GM21526 (cell line): ENCODE data around the gene GATA5.

Experiments
- ATAC-seq: cut with Tn5 transposase; IDR thresholded peaks from one replicate; pipeline ENCODE4 v1.9.1; 2021; ENCODE audit warnings: moderate library complexity; ENCODE audit not compliant: unreplicated experiment, low FRiP score

The GATA5 gene

GRCh38 chr20:62475027-62475771 is 596 bp downstream of the GATA5 start:
- ATAC-seq = no peak

- no peak for ATAC-seq
Observed at GRCh38 chr20:62474604-62475026, 1.2 kb downstream of the GATA5 start.

GRCh38 chr20:62473717-62474603 is 1.8 kb downstream of the GATA5 start:
- no peak for ATAC-seq

- ATAC-seq = no peak
Observed at GRCh38 chr20:62472941-62473585, 2.7 kb downstream of the GATA5 start.

GRCh38 chr20:62472138-62472940 is 3.5 kb downstream of the GATA5 start:
- ATAC-seq = no peak

- no peak for ATAC-seq
Observed at GRCh38 chr20:62470459-62470858, 5.3 kb downstream of the GATA5 start.

GRCh38 chr20:62470001-62470400 is 5.8 kb downstream of the GATA5 start:
- no peak for ATAC-seq

GRCh38 chr20:62469352-62469751 is 6.4 kb downstream of the GATA5 start:
- ATAC-seq = no peak

- no peak for ATAC-seq
Observed at GRCh38 chr20:62466806-62467537, 8.8 kb downstream of the GATA5 start.

- no peak for ATAC-seq
Observed at GRCh38 chr20:62466072-62466760, 9.6 kb downstream of the GATA5 start.

- no peak for ATAC-seq
Observed at GRCh38 chr20:62464990-62465389, 10.8 kb downstream of the GATA5 start.

GRCh38 chr20:62464425-62464770 is 11.4 kb downstream of the GATA5 start:
- no peak for ATAC-seq

- ATAC-seq = no peak
Observed at GRCh38 chr20:62463651-62464424, 12.0 kb downstream of the GATA5 start.

GRCh38 chr20:62462976-62463592 is 12.7 kb downstream of the GATA5 start:
- ATAC-seq = no peak

- no peak for ATAC-seq
Observed at GRCh38 chr20:62461834-62462233, 14.0 kb downstream of the GATA5 start.

- ATAC-seq = no peak
Observed at GRCh38 chr20:62461157-62461556, 14.6 kb downstream of the GATA5 start.

GRCh38 chr20:62460678-62461077 is 15.1 kb downstream of the GATA5 start:
- no peak for ATAC-seq

GRCh38 chr20:62459488-62459887 is 16.3 kb downstream of the GATA5 start:
- no peak for ATAC-seq
